Parathyroid adenoma (tissue), 2 donors: ENCODE measurements around the gene ZRANB2.

Source experiments
- H2AFZ ChIP-seq: fragments of 300-600 bp; sonication (generic); one replicate; pipeline ENCODE4 v1.7.0; 2017; ENCODE audit warnings: antibody characterized with exemption, mild to moderate bottlenecking
- H3K27ac ChIP-seq: fragments of 300-600 bp; sonication (generic); one replicate; pipeline ENCODE4 v1.7.0; 2017
- H3K27me3 ChIP-seq: fragments of 300-600 bp; sonication (generic); one replicate; pipeline ENCODE4 v1.7.0; 2017; ENCODE audit warnings: low read length; ENCODE audit not compliant: control insufficient read depth, insufficient read depth
- H3K36me3 ChIP-seq: fragments of 300-600 bp; sonication (generic); one replicate; pipeline ENCODE4 v1.7.0; 2017; ENCODE audit warnings: low read length; ENCODE audit not compliant: control insufficient read depth, insufficient read depth
- H3K4me1 ChIP-seq: fragments of 300-600 bp; sonication (generic); one replicate; pipeline ENCODE4 v1.7.0; 2017; ENCODE audit warnings: control low read depth
- H3K4me2 ChIP-seq: fragments of 300-600 bp; sonication (generic); one replicate; pipeline ENCODE4 v1.7.0; 2017; ENCODE audit warnings: low read length
- H3K4me3 ChIP-seq: fragments of 300-600 bp; sonication (generic); one replicate; pipeline ENCODE4 v1.7.0; 2017; ENCODE audit warnings: low read depth, low read length
- H3K79me2 ChIP-seq: fragments of 300-600 bp; sonication (generic); one replicate; pipeline ENCODE4 v1.7.0; 2017; ENCODE audit warnings: control low read depth
- H3K9ac ChIP-seq: fragments of 300-600 bp; sonication (generic); one replicate; pipeline ENCODE4 v1.7.0; 2017; ENCODE audit warnings: mild to moderate bottlenecking
- H3K9me3 ChIP-seq: fragments of 300-600 bp; sonication (generic); one replicate; pipeline ENCODE4 v1.7.0; 2017; ENCODE audit warnings: low read length; ENCODE audit not compliant: control insufficient read depth
- CTCF ChIP-seq: fragments of 300-600 bp; sonication (generic); IDR thresholded peaks from one replicate; pipeline ENCODE4 v1.7.0; 2017; ENCODE audit warnings: antibody characterized with exemption, mild to moderate bottlenecking
- donor health status: primary hyperparathyroidism.

ZRANB2 gene

GRCh38 chr1:71093938-71094337 lies 13.1 kb upstream of the ZRANB2 start:
- no peak overlapping the region for H2AFZ ChIP-seq
- H3K27me3 ChIP-seq = no peaks in the 10 kb centered on the region
- TF ChIP-seq CTCF = no peak
- H3K4me1 ChIP-seq = no peaks in the 10 kb centered on the region
- H3K9me3 ChIP-seq = no peaks in the 10 kb centered on the region
- H3K4me3 ChIP-seq = no peak overlapping the region
- H3K9ac ChIP-seq = no peak overlapping the region
- no peak overlapping the region for H3K27ac ChIP-seq
- H3K36me3 ChIP-seq = no peaks in the 10 kb centered on the region
- no peak overlapping the region for H3K4me2 ChIP-seq
- no peaks in the 10 kb centered on the region for H3K79me2 ChIP-seq

GRCh38 chr1:71089536-71090270 lies 8.9 kb upstream of the ZRANB2 start:
- Histone ChIP-seq H3K9me3 (no peaks in the 10 kb centered on the region), H3K36me3 (no peaks in the 10 kb centered on the region), H3K27ac (no peak overlapping the region), H3K27me3 (no peaks in the 10 kb centered on the region), H3K4me3 (no peak overlapping the region), H3K4me2 (no peak overlapping the region), H3K4me1 (no peaks in the 10 kb centered on the region), H3K79me2 (no peaks in the 10 kb centered on the region), H3K9ac (no peak overlapping the region), H2AFZ (no peak overlapping the region)
- TF ChIP-seq CTCF = no peak

- Histone ChIP-seq H3K27me3 (no peaks in the 10 kb centered on the region), H3K36me3 (no peaks in the 10 kb centered on the region), H3K4me1 (no peaks in the 10 kb centered on the region), H3K79me2 (no peaks in the 10 kb centered on the region), H3K4me3 (no peak overlapping the region), H3K27ac (no peak overlapping the region), H3K9ac (no peak overlapping the region), H3K9me3 (no peaks in the 10 kb centered on the region), H3K4me2 (no peak overlapping the region), H2AFZ (no peak overlapping the region)
- no peak for TF ChIP-seq CTCF
These were observed 7.9 kb upstream of the ZRANB2 start for GRCh38 chr1:71088645-71089287.

- Histone ChIP-seq H3K79me2 (no peaks in the 10 kb centered on the region), H2AFZ (no peak overlapping the region), H3K27ac (no peak overlapping the region), H3K4me1 (no peaks in the 10 kb centered on the region), H3K9ac (no peak overlapping the region), H3K4me2 (no peak overlapping the region), H3K9me3 (no peaks in the 10 kb centered on the region), H3K4me3 (no peak overlapping the region), H3K27me3 (no peaks in the 10 kb centered on the region), H3K36me3 (no peaks in the 10 kb centered on the region)
- TF ChIP-seq CTCF = no peak
These were observed 6.9 kb upstream of the ZRANB2 start for GRCh38 chr1:71087713-71088112.

GRCh38 chr1:71087060-71087459 lies 6.2 kb upstream of the ZRANB2 start:
- Histone ChIP-seq H2AFZ (no peak overlapping the region), H3K9ac (no peak overlapping the region), H3K4me3 (no peak overlapping the region), H3K27me3 (no peaks in the 10 kb centered on the region), H3K4me1 (no peaks in the 10 kb centered on the region), H3K4me2 (no peak overlapping the region), H3K9me3 (no peaks in the 10 kb centered on the region), H3K27ac (no peak overlapping the region), H3K79me2 (no peaks in the 10 kb centered on the region), H3K36me3 (no peaks in the 10 kb centered on the region)
- no peak for TF ChIP-seq CTCF
